OCI-LY7 (cell line): ENCODE measurements around the gene LRRC74A. TPM values are rescaled to one million over a fixed set of nuclear protein-coding genes. Genes with fewer than 3 reads are reported as not detected.

Experiments
- BruUV-seq: library from RNA; stranded (reverse); fragments of 400-500 nt; replicated peaks from 2 replicates; lab custom pipeline; 2021; lab: Mats Ljungman, UMichigan
- CTCF ChIA-PET: fragments of 300-600 bp; sonication (Branson Sonifier 250); formaldehyde crosslinking; loops from one replicate; lab custom pipeline; 2022; ENCODE audit warnings: antibody characterized with exemption; ENCODE audit not compliant: unreplicated experiment; lab: Charles Lee
- POLR2A ChIA-PET: fragments of 300-600 bp; sonication (Branson Sonifier 250); formaldehyde crosslinking; loops from one replicate; lab custom pipeline; 2022; ENCODE audit warnings: antibody characterized with exemption; lab: Charles Lee
- DNase-seq: peaks from one replicate; pipeline ENCODE4 v3.0.0-alpha.2; 2015; ENCODE audit warnings: low spot score
- H2AFZ ChIP-seq: fragments of 200-600 bp; sonication (generic), shearing (Covaris generic); 2 replicates; pipeline ENCODE4 v1.6.1; 2014; ENCODE audit warnings: mild to moderate bottlenecking, antibody characterized with exemption, low read length, moderate library complexity
- H3K27ac ChIP-seq: fragments of 200-600 bp; sonication (generic); 2 replicates; pipeline ENCODE4 v1.5.1; 2014; ENCODE audit warnings: mixed run types, low read depth, mild to moderate bottlenecking, moderate library complexity, low read length, inconsistent platforms; ENCODE audit not compliant: poor library complexity, severe bottlenecking
- H3K36me3 ChIP-seq: fragments of 200-600 bp; sonication (generic); 2 replicates; pipeline ENCODE4 v1.6.1; 2014; ENCODE audit warnings: mild to moderate bottlenecking, antibody characterized with exemption, low read length, moderate library complexity, mixed read lengths; ENCODE audit not compliant: insufficient read depth
- H3K4me1 ChIP-seq: fragments of 200-600 bp; sonication (generic); 2 replicates; pipeline ENCODE4 v1.5.1; 2014; ENCODE audit warnings: mild to moderate bottlenecking, low read length; ENCODE audit not compliant: insufficient read depth, poor library complexity, severe bottlenecking
- H3K4me2 ChIP-seq: fragments of 200-600 bp; sonication (generic); 2 replicates; pipeline ENCODE4 v1.6.1; 2014; ENCODE audit warnings: mild to moderate bottlenecking, low read length
- H3K4me3 ChIP-seq: fragments of 200-600 bp; sonication (generic); 2 replicates; pipeline ENCODE4 v1.5.1; 2014; ENCODE audit warnings: mild to moderate bottlenecking, low read depth, low read length; ENCODE audit not compliant: poor library complexity, severe bottlenecking
- H3K79me2 ChIP-seq: fragments of 200-600 bp; sonication (generic); 2 replicates; pipeline ENCODE4 v1.6.1; 2016; ENCODE audit warnings: low read depth, mild to moderate bottlenecking, low read length, moderate library complexity, mixed read lengths; ENCODE audit not compliant: insufficient read depth
- H3K9me2 ChIP-seq: fragments of 200-600 bp; sonication (generic); 2 replicates; pipeline ENCODE4 v1.6.1; 2016; ENCODE audit warnings: mild to moderate bottlenecking, low read length, mixed read lengths; ENCODE audit not compliant: insufficient read depth
- H3K9me3 ChIP-seq: fragments of 200-600 bp; sonication (generic); 2 replicates; pipeline ENCODE4 v1.6.1; 2014; ENCODE audit warnings: mild to moderate bottlenecking, mixed run types, low read length, mixed read lengths
- H4K20me1 ChIP-seq: fragments of 200-600 bp; sonication (generic); 2 replicates; pipeline ENCODE4 v1.6.1; 2014; ENCODE audit warnings: mild to moderate bottlenecking, antibody characterized with exemption, low read length, moderate library complexity, mixed read lengths; ENCODE audit not compliant: insufficient read depth
- CTCF ChIP-seq: fragments of 200-600 bp; sonication (generic); conservative IDR thresholded peaks from 2 replicates; pipeline ENCODE4 v1.5.1; 2014; ENCODE audit warnings: mild to moderate bottlenecking, antibody characterized with exemption, low read length, moderate library complexity, mixed read lengths
- EZH2phosphoT487 ChIP-seq: fragments of 200-600 bp; sonication (generic); IDR thresholded peaks from 2 replicates; pipeline ENCODE4 v1.6.1; 2018; ENCODE audit warnings: low read depth, borderline replicate concordance, mild to moderate bottlenecking, mixed run types, antibody characterized with exemption, low read length, moderate library complexity, mixed read lengths
- intact Hi-C: fragments of 100-400 bp; cut with micrococcal nuclease; formaldehyde crosslinking; loops from one replicate; pipeline ENCODE4 v1.10.0; 2022; ENCODE audit not compliant: unreplicated experiment
- total RNA-seq, 2 experiments: library from RNA; depleted of rRNA in 1 of 2; stranded (reverse); fragments of >200 nt in 1 of 2; shearing (Covaris generic) in 1 of 2; gene quantifications; 2 replicates each; pipeline ENCODE4 v1.2.3, GENCODE V29; 2014 to 2022

Gene LRRC74A
- total RNA-seq, 2 experiments from 2014 or later, result not detected

- CTCF ChIA-PET, result no interaction called here
- peaks cover 3% of the 10 kb centered on the region for H3K4me1 ChIP-seq
- H3K9me3 ChIP-seq, result no peaks in the 10 kb centered on the region
- no peaks in the 10 kb centered on the region for H3K79me2 ChIP-seq
- H3K4me3 ChIP-seq, result no peak overlapping the region
- no TSS peak for BruUV-seq
- DNase-seq, result no peak
- H3K27ac ChIP-seq, result no peak overlapping the region
- no peak overlapping the region for H3K4me2 ChIP-seq
- intact Hi-C loops, result no loop called here
- H4K20me1 ChIP-seq, result no peaks in the 10 kb centered on the region
- H2AFZ ChIP-seq, result no peak overlapping the region
- no peaks in the 10 kb centered on the region for H3K9me2 ChIP-seq
- H3K36me3 ChIP-seq, result no peaks in the 10 kb centered on the region
- TF ChIP-seq CTCF (no peak; the same call in 1 of the 2 replicates), EZH2phosphoT487 (no peak)
- POLR2A ChIA-PET, result interaction anchor here (1.1 kb wide), 1 partner anchor 11 kb away, joined by 3 read pairs; no protein-coding TSS in a partner anchor
Observed at GRCh38 chr14:76918782-76919394, 92.7 kb downstream of the LRRC74A start.

Other genes with a start within 250 kb of the LRRC74A start
- gene VASH1, start 64.9 kb upstream of the LRRC74A start, total RNA-seq (2014; rRNA removed; shearing (Covaris generic)), result not detected in 2 replicates
- not detected in 2 replicates for gene VASH1, start 64.9 kb upstream of the LRRC74A start, total RNA-seq (2022)
- 16.1 and 17.6 TPM in 2 replicates for gene ANGEL1, start 13.5 kb upstream of the LRRC74A start, total RNA-seq (2014; rRNA removed; shearing (Covaris generic))
- gene ANGEL1, start 13.5 kb upstream of the LRRC74A start, total RNA-seq (2022), result 33.7 and 36.4 TPM in 2 replicates
- gene IRF2BPL, start 202.3 kb downstream of the LRRC74A start, total RNA-seq (2014; rRNA removed; shearing (Covaris generic)), result 18.8 and 25.8 TPM in 2 replicates
- 23.7 and 23.8 TPM in 2 replicates for gene IRF2BPL, start 202.3 kb downstream of the LRRC74A start, total RNA-seq (2022)